ENCODE measurements around the gene AVPR1B.

GRCh38 chr1:206136241-206136640 is 19.1 kb upstream of the AVPR1B start:
- no peak for TF ChIP-seq CTCF (IDR thresholded peaks at IDR 0.05)
- TF ChIP-seq POLR2A (IDR thresholded peaks at IDR 0.05), result no peak

All from Peyer's patch (tissue), 4 donors.